OCI-LY1 (cell line): ENCODE measurements around the gene ACTA1.

Source experiments
- EZH2 ChIP-seq: fragments of 200-600 bp; sonication (generic), shearing (Covaris generic); IDR thresholded peaks from 2 replicates; pipeline ENCODE4 v1.8.0; 2017; ENCODE audit warnings: borderline replicate concordance, mixed run types, mild to moderate bottlenecking, antibody characterized with exemption, low read length, moderate library complexity, mixed read lengths
- TF ChIP-seq, protein P1 (sequence below): fragments of 200-600 bp; sonication (generic), shearing (Covaris generic); IDR thresholded peaks from 2 replicates; pipeline ENCODE4 v1.5.1; 2017; ENCODE audit warnings: mild to moderate bottlenecking, antibody characterized with exemption, low read length, moderate library complexity, mixed read lengths

DNA sequence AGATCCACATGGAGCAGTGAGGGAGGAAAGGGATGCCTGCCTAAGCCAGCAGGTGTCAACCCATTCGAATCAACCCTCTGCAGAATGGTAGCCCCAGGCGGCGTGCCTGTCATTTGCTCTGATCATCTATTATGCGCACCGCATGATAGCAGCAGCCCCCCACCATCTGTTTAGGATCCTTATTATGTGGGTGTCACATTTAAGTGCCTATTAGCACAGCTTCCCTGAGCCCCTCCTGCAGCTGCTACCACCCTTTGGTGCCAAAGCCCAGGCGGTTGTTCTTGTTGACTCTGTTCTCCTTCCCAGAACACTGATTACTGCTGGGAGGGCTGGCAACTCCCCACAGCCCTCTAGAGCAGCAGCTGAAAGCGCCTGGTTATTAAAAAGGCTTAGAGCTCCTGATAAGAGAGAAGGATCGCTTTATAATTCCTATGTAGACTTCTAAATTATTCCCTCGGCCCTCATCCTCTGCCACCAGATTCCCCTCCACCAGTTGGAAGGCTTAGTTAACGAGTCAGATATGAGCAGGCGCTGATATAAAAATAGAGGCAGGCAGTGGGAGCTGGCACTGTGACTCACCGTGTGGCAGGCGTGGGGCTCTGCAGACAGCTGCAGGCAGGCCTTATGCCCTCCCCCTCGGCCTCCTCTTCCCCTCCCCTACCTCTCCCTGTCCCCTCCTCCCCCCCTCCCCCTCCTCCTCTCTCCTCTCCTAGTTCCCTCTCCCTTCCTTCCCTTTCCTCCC is 23.0 kb downstream of the ACTA1 start:
- TF ChIP-seq, protein P1, sequence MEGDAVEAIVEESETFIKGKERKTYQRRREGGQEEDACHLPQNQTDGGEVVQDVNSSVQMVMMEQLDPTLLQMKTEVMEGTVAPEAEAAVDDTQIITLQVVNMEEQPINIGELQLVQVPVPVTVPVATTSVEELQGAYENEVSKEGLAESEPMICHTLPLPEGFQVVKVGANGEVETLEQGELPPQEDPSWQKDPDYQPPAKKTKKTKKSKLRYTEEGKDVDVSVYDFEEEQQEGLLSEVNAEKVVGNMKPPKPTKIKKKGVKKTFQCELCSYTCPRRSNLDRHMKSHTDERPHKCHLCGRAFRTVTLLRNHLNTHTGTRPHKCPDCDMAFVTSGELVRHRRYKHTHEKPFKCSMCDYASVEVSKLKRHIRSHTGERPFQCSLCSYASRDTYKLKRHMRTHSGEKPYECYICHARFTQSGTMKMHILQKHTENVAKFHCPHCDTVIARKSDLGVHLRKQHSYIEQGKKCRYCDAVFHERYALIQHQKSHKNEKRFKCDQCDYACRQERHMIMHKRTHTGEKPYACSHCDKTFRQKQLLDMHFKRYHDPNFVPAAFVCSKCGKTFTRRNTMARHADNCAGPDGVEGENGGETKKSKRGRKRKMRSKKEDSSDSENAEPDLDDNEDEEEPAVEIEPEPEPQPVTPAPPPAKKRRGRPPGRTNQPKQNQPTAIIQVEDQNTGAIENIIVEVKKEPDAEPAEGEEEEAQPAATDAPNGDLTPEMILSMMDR: no peak
- TF ChIP-seq EZH2: no peak
